Sigmoid colon (tissue), 4 donors: ENCODE measurements around the gene CFAP161.

Experiments used
- CTCF ChIP-seq, 4 experiments: fragments of 450-650 bp in 3 of 4; fragments of 200-600 bp in 1 of 4; IDR thresholded peaks; one replicate each; pipeline ENCODE4 v1.5.1; 2016 to 2019; ENCODE audit warnings: antibody characterized with exemption in 4 of 4, mild to moderate bottlenecking in 3 of 4, moderate library complexity in 2 of 4
- EP300 ChIP-seq, 4 donors: sonication (generic); formaldehyde crosslinking; IDR thresholded peaks; one replicate each; pipeline ENCODE4 v1.6.1; 2017; ENCODE audit warnings: antibody characterized with exemption in 4 of 4
- POLR2A ChIP-seq, 2 donors: fragments of 450-650 bp; IDR thresholded peaks; one replicate each; pipeline ENCODE4 v1.6.1; 2016; ENCODE audit warnings: antibody characterized with exemption in 2 of 2, mild to moderate bottlenecking in 2 of 2, moderate library complexity in 2 of 2
- POLR2AphosphoS5 ChIP-seq, 4 donors: sonication (generic); formaldehyde crosslinking; IDR thresholded peaks; one replicate each; pipeline ENCODE4 v1.6.1; 2017; ENCODE audit warnings: antibody characterized with exemption in 4 of 4

GRCh38 chr15:81184188-81184587 lies 50.1 kb downstream of the CFAP161 start:
- TF ChIP-seq POLR2A (IDR thresholded peaks at IDR 0.05) (no peak), CTCF (IDR thresholded peaks at IDR 0.05) (no peak), EP300 (IDR thresholded peaks at IDR 0.05) (no peak), POLR2AphosphoS5 (IDR thresholded peaks at IDR 0.05) (no peak)
